GM19455 (cell line): ENCODE measurements around the gene MEF2A.

Source experiments
- ATAC-seq: cut with Tn5 transposase; IDR thresholded peaks from one replicate; pipeline ENCODE4 v1.9.1; 2021; ENCODE audit not compliant: unreplicated experiment

MEF2A gene

GRCh38 chr15:99755692-99756409 is 190.1 kb downstream of the MEF2A start:
- ATAC-seq, result peak; percentile 91

DNA sequence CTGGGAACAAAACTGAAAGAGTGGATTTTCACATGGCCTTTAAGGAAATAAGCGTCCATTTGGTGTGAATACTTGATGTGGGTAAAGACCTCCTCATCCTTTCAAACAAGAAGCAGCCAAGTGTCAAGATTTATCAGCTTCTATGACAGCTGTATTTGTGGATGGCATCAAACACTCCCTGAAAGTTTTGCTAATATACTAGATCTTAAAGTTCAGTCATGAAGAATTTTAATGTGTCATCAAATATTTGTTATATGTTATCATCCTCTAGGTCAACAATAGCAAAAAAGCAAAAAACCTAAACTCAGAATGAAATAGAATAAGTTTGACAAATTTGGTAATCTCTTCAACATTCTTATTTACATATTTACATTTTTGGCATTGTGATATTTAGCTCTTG is 196.5 kb downstream of the MEF2A start:
- no peak for ATAC-seq

DNA sequence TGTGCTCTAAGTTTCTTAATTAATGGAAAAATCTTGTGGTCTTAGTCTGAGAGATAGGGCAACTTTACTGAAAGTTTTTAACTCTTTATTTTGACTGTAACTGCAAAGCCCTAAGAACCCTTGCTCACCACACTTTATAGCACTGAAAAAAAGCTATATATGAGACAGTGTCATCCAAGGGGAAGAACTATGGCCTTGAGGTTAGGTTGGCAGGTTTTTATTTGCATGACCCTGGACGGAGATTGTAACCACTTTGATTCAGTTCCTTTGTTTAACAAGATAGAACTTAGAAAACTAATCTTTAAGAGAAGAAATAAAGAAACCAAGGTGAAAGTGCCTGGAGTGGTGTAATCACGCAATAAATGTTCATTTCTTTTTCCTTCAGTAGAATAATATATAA is 198.0 kb downstream of the MEF2A start:
- ATAC-seq, result no peak

DNA sequence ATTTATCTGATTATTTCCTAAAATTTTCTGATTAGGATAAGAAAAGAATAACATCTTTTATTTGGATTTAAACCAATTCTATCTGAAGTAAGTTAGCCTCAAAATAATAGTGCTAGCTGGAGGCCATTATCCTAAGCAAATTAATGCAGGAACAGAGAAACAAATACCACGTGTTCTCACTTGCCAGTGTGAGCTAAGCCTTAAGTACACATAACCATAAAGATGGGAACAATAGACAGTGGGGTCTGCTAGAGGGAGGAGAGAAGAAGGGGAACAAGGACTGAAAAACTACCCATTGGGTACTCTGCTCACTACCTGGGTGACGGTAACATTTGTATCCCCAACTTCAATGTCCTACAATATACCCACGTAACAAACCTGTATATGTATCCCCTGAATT is 198.7 kb downstream of the MEF2A start:
- no peak for ATAC-seq
